NOMO-1 treated with dmso at 0.1 percent for 144 hours (cell line): ENCODE data around the gene SETBP1.

Source experiments
- DNase-seq: peaks from one replicate; lab custom pipeline; 2025; ENCODE audit not compliant: unreplicated experiment; lab: John Stamatoyannopoulos, UW

The SETBP1 gene

DNA sequence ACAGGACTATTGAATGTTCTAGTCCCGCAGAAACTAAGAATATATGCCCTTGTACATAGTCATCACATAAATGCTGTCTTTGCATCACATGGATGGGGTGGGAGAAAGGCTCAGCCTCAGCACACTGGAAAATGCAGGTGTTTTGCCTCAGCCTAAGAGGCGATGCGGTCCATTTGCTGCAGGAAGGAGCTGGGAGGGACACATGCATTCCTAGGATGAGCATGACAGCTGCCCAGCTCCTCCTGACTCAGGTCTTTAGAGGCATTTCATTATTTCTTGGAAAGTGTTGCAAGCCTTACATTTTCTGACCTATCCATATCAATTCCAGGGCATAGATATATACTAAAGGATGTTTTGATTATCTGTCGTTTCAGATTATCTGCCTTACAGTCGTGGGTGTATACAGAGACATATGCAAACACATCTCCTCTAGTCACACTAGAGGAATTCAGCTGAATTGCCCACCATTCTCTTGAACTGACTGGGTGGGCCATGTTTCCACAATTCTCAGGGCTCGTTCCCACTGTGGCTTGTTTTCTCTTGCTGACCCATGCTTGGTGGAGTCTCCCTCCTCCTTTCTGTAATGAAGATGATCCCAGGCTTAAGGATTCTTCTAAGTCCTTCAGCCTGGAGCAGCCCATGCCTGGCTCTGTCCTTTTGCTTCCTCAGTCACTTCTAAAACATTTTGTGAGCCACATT, 156.9 kb downstream of the SETBP1 start:
- no peak for DNase-seq

DNA sequence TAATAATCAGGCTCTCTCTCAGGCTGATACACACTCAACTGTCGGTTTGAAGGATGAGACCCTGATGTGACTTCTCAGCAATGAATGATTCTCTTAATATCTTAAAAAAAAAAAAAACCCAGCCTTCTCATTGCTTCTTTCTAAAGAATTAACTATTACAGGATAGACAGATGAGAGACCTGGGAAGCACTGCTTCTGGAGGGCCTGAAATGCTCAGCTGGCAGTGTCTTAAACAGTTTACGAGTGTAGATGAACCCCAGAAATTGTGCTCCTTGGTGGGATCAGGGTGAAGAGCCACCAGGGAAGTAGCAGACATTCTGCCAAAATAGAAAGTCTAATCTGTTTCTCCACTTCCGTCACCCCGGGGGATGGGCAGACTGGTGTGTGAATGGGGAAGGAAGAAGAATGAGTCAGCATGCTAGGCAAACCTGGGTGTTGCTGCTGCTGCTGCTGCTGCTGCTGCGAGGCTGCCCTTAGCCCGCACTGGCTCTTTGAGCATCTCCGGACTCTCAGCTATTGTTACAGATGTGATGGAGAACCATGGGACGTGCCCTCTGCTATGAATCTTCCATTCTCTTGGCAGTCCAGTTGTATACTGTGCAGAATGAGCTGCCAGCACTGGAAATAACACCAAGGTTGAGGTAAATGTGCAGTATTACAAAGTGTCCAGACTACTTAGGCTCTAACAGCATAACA, 158.4 kb downstream of the SETBP1 start:
- DNase-seq, result peak; percentile 78

DNA sequence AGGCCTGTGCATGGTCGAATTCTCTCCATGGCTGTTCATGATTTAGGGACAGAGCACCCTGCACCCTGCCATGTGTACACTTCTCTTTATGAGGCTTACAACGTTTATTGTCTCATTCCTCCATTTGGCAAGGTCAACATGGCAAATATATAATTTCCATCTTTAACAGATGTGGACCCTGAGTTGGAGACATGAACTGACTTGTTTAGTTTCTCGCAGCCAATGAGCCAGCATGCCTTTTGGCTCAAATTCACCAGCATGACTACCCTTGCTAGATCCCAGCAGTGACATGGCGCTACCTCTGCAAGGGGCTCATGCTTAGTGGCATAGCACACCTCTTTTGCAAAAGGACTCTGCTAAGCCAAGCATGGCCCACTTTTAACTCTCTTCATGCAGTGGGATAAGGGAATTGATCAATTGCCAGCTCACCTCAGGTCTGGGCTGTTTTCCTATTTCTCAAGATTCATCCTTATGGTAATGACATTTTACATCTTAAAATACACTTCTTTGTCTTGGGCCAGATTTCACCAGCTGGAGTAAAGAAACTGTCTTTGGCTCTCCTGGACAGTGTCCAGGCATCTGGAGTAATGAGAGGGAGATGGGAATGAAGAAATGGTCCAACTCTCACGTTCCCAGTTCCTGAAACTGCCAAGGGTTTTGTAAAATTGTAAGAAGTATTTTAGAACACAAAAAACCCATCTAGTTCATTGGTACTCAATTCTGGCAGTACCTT, 159.5 kb downstream of the SETBP1 start:
- DNase-seq, result no peak

DNA sequence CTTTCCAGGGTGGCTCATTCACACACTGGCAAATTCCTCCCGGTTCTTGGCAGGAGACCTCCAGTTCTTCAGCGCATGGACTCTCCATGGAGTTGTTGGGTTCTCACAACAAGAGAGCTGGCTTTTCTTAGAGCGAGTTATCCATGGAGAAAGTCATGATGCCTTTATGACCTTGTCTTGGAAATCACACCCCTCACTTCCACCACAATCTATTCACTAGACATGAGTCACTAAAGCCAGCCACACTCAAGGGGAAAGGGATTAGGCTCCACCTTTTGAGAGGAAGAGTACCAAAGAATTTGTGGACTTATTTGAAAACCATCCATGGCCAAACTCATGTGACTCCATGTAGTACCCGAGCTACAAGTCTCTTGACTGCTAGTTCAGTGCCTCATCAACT, 160.5 kb downstream of the SETBP1 start:
- no peak for DNase-seq

DNA sequence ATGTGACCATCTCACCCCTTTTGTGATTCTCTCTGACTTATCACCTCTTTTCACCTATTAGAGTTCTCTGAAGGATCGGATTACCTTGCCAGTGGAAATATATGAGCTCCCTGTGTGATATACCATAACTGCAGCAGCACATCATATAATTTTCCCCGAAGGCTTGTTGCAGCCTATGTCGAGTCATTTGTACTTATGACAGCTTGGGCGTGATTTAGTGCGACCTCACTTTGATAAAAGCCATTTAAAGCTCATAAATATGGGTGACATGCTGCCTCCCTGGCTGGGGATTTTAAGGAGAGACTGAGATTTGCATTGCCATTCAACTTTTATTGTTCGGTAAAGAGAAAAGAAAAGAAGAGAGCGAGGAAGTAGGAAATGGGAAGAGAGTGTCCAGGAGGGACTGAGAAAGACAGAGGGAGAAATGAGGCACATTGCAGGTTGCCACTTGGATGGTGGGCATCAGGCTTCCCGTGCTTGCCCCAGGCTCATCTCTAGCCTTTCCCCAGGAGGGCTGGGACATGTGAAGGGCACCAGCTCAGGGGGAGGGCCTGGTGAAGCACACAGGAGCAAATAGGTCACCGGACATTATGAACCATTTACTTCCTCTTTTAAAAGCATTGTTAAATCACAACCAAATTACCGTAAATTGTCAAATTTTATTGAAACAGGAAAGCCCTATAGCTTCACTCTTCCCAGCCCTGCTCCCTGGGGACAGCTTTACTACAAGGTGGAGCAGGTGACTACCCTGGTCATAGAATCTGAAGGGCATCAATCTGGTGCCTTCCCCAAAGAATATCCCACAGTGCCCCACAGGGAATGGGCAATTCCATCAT, 161.3 kb downstream of the SETBP1 start:
- DNase-seq, result no peak

DNA sequence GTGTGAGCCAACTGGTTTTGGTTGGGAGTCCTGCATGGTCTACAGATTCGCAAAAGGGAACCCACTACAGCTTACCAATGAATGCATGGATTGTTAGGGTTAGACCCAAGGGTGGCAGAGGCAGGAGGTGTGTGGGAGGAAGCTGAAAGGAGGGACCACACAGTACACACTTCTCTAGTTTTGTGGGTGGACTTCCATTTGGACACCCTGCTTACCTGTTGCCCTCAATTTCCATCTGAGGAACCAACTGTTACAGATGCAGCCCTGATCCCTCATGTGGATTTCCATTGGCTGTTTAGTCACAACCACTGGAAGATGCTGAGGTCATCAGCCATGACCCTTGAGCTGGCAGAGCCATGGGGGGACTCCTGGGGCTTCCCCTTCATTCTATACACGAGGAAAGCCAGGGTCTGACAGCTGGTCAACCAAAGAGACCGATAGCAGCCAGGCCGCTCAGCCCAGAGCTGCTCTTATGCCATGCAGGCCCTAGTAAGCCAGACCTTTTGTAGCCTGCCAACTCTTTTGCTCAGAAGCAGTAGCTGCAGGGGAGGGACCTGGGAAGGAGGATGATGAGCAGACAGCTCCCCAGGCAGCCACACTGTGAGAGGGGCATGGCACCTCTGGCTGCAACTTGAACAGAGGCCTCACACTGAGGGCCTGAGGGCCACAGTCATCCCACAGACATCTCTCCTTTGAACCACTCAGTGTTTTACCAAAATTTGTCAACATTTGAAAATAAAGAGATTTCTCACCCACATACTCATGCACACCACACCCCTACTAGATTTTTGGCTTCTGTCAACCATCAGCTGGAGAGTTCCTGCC, 162.1 kb downstream of the SETBP1 start:
- DNase-seq, result no peak

DNA sequence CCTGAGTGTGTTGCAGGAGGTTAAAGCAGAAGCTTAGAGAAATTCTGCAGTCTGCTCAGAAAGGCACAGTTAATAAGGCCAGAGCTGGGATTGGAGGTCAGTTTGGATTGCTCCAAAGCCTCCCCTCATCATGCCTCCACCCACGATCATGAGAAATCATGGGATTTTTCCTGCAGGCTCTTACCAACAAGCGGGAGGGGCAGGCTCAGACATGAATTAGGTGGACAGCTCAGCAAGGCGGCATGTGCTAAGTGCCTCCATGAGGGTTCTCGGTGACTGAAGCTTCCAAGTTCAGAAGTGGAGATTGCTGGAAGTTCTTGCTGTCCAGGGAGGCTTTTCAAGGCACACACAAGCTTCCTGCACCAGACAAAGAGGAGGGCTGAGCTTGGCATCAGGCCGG, 163.8 kb downstream of the SETBP1 start:
- DNase-seq, result no peak

DNA sequence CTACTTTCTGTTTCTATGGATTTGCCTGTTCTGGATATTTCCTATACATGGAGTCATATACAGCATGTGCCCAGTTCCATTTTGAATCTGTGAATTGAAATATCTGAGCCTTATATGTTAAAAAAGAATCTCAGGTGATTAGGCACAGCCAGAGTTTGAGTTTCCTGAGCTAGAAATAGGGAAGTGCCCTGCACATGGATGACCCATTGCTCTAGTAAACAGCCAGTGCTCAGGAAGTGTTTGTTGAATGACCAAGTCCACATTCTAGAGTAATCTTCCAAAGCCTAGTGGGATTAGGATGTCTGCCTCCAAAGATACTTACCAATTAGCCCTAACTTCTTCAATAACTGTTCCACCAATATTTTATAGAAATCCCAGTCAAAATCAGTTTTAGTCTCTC, 165.8 kb downstream of the SETBP1 start:
- no peak for DNase-seq

DNA sequence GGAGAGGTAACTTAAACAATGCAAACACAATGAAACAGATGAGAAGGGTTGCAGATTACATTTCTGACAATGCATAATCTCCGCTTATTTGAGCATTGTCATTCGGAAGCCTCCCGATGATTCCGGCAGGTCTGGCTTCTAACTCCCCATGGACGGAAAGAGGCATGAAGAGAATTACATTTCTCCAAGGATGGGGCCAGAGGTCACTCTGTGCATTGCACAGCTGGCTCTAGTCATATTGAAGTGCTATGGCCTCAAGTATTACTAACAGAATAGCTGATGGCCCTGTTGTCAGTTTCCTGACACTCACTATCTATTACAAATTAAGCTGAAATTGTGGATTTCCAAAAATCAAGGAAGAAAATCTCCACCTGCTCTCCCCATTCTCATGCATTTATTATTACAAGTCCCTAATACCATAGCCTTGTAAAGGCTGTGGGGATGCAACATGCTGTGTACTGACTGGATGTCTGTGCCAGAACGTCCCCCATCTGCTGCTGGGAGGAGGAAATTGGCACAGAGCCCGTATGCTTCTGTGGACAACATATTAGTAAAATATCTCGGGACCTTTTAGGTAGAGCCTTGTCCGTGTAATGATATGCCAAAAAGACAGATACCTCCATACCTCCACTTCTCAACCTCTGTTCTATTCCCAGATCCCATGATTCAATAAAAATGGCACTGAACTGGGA, 168.1 kb downstream of the SETBP1 start:
- no peak for DNase-seq

DNA sequence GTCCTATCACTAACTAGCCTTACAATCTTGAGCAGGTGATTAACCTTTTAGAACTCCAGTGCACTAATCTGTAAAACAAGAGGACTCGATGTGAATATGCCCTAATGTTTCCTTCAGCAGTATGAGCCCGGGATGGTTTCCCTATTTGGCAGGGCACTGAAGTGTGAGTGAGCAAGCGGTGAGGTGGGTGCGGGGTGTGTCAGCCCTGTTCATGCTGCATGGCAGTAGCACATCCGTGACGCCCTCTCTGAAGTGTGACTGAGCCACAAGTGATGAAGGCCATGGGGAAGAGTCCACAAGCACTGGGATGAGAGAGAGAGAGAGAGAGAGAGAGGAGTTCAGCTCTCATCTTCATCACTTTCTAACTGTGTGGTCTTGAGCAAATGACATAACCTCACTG, 168.7 kb downstream of the SETBP1 start:
- no peak for DNase-seq

DNA sequence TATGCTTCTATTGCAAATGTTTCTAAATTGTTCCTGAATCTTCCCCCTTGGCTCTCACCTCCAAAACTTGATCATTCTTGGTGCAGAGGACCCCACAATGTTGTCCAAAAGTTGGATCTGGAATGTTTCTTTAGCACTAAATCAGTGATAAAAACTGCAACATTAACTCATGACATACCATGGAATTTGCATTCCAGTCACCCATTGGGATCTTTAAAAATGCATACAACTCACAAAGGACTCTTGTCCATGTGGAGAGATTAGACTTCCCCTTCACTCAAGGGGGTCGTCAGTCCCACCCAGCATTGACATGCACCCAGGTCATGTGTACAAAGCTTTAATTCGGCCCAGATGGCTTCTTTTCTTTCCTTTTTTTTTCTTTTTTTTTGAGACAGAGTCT, 169.3 kb downstream of the SETBP1 start:
- DNase-seq, result no peak

DNA sequence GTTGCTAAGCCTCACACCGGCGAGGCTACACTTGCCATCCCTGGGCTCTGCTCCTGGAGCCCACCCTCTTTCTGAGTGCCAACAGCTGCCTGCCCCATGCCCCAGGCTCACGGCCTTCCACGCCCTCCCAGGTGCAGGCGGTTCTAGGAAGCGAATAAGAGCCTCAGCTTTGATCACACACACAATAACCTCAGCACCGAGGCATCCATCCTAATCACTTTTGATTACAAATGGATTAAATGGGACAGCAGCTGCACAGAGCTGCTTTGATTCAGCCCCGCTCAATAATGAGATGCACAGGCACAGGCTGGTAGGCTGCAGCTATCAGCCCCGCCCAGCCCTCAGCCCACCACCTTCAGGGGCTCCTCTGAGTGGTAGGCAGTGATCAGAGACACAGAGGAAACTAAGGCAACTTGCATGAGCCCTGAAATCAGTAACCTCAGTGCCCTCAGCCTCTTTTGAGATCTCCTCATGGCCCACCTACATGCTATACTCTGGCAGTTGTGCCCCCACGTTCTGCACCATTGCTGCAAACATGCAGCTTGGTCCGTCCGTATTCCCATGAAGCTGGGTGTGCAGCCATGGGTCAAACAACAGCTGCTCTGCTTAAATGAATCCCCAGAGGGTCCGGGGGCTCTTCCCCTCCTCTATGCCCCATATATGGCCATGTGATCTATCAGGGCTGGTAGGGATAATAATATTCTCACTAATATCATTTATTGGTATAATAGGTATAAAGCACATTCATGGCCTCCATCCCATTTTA, 171.4 kb downstream of the SETBP1 start:
- DNase-seq, result no peak

DNA sequence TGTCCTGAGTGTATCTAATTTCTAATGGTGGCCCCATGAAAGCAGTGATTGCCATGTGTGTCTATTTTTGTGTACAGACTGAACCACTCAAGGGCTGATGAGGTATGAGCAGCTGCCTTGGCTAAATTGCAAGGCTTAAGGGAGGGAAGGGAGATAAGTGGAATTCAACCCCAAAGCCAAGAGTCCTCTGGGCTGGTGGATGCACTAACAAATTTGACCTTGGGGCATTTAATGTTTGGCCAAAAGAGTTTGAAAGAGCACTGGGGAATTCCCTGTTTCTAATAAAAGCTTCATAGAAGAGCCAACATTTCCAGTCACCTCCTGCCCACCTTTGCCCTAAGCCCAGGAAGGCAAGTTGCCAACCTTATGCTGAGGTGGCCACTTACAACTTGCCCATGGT, 172.1 kb downstream of the SETBP1 start:
- DNase-seq, result no peak

DNA sequence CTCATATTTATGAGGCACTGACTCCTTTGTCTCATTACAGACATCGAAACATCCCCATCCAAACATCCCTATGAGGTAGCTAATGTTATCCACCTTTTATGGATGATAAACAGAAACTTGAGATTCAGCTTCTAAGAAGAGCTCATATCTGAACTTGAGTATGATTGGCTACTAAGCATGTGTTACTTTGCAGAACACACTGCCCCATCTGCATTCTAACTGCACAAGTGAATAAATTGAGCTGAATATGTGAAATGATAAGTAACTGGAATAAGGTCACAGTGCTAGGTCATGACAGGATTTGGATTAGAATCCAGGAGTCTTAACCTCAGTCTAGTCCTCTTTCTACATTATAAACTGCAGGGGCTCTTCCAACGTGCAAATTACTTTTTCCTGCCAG, 172.7 kb downstream of the SETBP1 start:
- no peak for DNase-seq

DNA sequence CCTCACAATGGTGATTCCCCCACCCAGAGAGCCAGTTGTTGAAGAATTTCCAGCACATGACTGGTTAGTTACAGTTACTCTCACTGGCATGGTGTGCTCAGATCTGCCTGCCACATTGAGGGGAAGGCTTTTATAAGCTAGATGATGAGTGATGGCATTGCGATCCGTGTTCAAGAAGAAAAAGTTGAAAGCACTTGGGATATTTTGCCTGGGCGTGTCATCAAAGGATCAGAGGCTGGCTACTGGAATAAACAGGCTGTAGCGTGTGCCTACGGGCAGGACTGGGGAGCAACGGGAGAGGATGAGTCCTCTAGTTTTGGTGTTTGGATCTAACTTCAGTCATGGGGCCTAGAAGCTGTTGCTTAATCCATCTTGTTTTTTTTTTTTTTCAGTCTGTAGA, 175.0 kb downstream of the SETBP1 start:
- DNase-seq, result no peak

DNA sequence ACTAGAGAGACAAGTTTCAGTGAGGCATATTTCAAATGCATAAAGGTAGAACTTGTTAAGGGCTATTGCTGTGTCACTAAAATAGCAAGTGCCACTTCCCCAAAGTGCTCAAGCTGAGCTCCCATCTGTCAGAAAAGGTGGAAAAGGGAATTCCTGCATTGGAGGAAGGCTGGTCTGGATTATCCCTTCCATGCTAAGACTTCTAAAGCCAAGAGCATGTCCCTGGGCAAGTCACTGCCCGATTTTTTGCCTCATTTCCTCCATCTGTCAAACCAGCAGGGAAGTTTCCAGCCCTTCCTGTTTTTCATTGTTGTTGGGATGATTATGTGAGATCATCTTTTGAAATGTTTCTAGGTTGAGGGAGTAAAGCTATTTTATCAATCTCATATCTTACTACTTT, 175.5 kb downstream of the SETBP1 start:
- no peak for DNase-seq

DNA sequence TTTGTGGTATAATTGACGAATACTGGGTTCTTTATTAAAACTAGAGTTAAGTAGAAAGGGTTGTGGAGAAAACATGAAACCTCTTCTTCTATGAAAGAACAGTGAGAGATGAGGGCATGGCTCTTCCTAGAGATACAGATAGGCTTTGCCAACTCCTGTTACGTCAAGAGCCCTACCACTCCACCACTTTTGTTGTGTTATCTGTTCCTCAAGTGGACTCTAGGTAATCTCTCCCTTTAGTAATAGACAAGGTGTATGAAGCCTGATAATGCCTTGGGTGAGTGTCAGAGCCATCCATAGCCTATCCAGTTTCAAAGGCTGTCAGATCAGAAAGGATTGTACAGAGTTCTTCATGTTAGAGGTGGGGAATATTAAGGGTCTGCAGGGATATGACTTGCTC, 176.4 kb downstream of the SETBP1 start:
- DNase-seq, result no peak

DNA sequence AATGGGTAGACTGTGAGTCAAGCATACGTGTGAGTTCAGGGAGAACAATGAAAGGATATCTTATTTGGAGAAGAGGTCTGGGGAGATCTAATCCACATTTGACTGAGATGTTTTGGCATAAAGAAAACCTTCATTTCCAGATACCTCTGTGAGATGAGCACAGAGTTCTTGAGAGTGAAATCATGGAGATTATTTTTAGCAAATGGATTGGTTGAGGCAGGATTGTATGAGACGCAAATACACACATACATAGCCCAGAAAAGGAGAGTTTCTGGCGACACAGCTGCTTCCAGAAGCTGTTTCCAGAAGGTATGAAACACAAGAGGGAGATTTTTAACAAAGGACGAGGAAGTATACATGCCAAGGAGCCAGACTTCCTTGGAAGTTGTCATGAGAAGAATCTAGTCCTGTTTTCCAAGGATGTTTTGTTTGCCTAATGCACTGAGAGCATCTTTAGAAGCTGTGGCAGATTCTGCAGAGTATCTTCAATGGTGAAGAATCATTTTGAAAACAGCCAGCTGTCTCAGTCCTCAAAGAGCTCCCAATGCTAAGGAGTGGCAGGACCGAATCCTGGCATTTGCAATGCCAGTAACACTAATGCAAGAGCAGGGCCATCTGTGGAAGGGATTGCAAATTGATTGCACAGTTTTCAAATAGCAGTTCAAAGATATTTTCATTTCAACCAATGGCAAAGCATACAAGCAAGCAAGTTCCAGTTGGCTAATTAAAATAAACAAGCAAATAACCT, 177.2 kb downstream of the SETBP1 start:
- no peak for DNase-seq
